Testis (tissue), 3 donors: ENCODE results near the gene INPP4A. TPM values are rescaled to one million over a fixed set of nuclear protein-coding genes. Genes with fewer than 3 reads are reported as not detected.

Source experiments
- DNase-seq: peaks from one replicate; pipeline ENCODE4 v3.0.0-alpha.2; 2019
- H3K27ac ChIP-seq, 2 donors: fragments of 200-600 bp; sonication (generic); one replicate each; pipeline ENCODE4 v1.5.1; 2019
- H3K27me3 ChIP-seq: fragments of 200-600 bp; sonication (generic); one replicate; pipeline ENCODE4 v1.5.1; 2019
- H3K36me3 ChIP-seq: fragments of 200-600 bp; sonication (generic); one replicate; pipeline ENCODE4 v1.5.1; 2017; ENCODE audit warnings: low read depth; ENCODE audit errors: missing control alignments
- H3K4me1 ChIP-seq: fragments of 200-600 bp; sonication (generic); one replicate; pipeline ENCODE4 v1.5.1; 2019
- H3K4me3 ChIP-seq, 2 donors: fragments of 200-600 bp; sonication (generic); one replicate each; pipeline ENCODE4 v1.5.1; 2017 to 2019
- H3K9me3 ChIP-seq: fragments of 200-600 bp; sonication (generic); one replicate; pipeline ENCODE4 v1.5.1; 2017
- POLR2A ChIP-seq: fragments of 450-650 bp; IDR thresholded peaks from one replicate; pipeline ENCODE4 v1.6.1; 2017; ENCODE audit warnings: antibody characterized with exemption, mild to moderate bottlenecking, moderate library complexity
- WGBS, 2 donors: methylation state at CpG; one replicate each; pipeline ENCODE4 v1.1.5; 2018; 5-methylcytosine and 5-hydroxymethylcytosine counted together
- intact Hi-C: fragments of 100-400 bp; cut with DNase I; formaldehyde crosslinking; loops from one replicate; pipeline ENCODE4 v1.15.1; 2023; ENCODE audit warnings: low total_unique reads
- polyA plus RNA-seq: library from polyadenylated mRNA; stranded (reverse); fragments of 350-450 nt; fragmentation: Illumina TruSeq; extraction: RNeasy Lipid Tissue Mini Kit (QIAGEN cat#74804); gene quantifications from one replicate; pipeline ENCODE4 v1.2.3, GENCODE V29; 2014; ENCODE audit warnings: low read depth, low replicate concordance; ENCODE audit not compliant: insufficient read depth
- total RNA-seq, 2 donors: library from RNA; depleted of rRNA; stranded (reverse); fragments of >200 nt; gene quantifications; one replicate each; pipeline ENCODE4 v1.2.3, GENCODE V29; 2016
- TF ChIP-seq, protein P1 (sequence below), 3 experiments: fragments of 450-650 bp in 2 of 3; fragments of 200-600 bp in 1 of 3; sonication (generic) in 1 of 3; IDR thresholded peaks; one replicate each; pipeline ENCODE4 v1.5.1; 2016 to 2019; ENCODE audit warnings: antibody characterized with exemption in 3 of 3, mild to moderate bottlenecking in 2 of 3, moderate library complexity in 1 of 3

The INPP4A gene
- total and polyA plus RNA-seq, 3 donors from 2014 or later: 13.3 to 42.9 (median 35.6) TPM

DNA sequence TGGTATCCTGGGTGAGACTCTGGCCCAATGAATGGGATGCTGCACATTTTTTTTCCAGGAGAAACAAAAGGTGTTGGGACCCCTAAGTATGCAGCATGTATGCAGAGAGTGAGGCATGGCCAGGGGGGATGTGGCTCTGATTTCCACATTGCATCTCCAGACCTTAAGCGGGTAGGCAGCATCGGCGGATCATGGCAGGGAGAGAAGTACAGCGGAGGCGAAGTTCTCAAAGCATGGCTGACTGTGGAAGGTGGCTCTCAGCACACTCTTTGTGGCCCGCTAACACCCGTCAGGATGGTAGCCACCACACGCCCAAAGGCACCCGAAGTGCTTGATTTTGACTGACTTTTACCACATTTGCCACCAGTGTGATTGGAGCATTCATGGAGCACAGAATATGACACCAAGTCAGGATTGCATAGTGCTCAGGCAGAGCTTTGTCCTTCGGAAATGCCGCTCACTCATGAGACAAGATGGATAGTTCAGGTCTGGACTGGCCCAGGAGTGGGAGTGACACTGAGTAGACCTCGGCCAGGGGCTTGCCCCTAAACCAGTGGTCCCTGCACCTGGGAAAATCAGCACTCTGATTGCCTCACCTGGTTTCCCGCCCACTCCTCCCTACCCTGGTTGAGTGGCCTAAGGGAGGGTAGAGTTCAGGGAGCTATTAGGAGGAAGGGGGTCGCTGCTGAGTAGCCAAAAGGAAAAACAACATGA lies 14.2 kb downstream of the INPP4A start:
- H3K27ac ChIP-seq: no peak overlapping the region
- no peak overlapping the region for H3K4me3 ChIP-seq
- TF ChIP-seq, protein P1, sequence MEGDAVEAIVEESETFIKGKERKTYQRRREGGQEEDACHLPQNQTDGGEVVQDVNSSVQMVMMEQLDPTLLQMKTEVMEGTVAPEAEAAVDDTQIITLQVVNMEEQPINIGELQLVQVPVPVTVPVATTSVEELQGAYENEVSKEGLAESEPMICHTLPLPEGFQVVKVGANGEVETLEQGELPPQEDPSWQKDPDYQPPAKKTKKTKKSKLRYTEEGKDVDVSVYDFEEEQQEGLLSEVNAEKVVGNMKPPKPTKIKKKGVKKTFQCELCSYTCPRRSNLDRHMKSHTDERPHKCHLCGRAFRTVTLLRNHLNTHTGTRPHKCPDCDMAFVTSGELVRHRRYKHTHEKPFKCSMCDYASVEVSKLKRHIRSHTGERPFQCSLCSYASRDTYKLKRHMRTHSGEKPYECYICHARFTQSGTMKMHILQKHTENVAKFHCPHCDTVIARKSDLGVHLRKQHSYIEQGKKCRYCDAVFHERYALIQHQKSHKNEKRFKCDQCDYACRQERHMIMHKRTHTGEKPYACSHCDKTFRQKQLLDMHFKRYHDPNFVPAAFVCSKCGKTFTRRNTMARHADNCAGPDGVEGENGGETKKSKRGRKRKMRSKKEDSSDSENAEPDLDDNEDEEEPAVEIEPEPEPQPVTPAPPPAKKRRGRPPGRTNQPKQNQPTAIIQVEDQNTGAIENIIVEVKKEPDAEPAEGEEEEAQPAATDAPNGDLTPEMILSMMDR (IDR thresholded peaks at IDR 0.05): no peak
- TF ChIP-seq POLR2A: no peak
- DNase-seq: no peak
- WGBS, 2 donors: 94% methylated on average over 13 to 14 of the region's 14 CpGs
- intact Hi-C loops: no loop called here
- no peaks in the 10 kb centered on the region for H3K36me3 ChIP-seq
- H3K9me3 ChIP-seq: no peaks in the 10 kb centered on the region
- no peaks in the 10 kb centered on the region for H3K27me3 ChIP-seq
- H3K4me1 ChIP-seq: no peaks in the 10 kb centered on the region

DNA sequence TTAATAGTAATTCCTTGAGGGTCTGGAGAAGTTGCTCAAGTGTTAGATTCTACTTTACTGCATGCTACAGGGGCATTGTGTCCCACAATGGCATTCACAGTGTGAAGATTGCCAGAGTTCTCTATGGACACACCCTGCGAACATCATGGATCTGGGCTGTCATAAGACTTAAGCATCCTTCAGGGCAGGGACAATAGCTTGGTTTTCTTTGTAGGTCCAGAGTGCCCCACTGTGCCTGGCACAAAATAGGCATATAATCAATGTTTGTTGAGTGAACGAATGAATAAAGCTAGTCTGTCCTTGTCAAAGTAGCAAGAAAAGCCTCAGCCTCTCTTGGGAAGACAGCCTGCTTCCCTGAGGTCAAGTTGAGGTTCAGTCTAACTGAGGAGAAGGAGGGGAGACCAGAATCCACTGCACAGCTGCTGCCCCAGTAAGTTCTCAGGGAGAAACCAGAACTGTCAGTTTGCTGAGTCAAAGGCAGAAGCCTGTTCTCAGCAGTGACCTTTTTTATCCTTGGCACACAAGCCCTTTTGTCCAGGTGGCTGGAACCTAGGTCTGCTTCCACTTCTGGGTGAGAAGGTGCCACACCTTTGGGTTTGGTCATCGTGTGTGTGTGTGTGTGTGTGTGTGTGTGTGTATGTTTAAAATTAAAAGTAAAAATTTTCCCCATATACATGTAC lies 15.0 kb downstream of the INPP4A start:
- H3K4me3 ChIP-seq: no peak overlapping the region
- 46 to 70% methylated on average over 3 of the region's 3 CpGs for WGBS, 2 donors
- H3K4me1 ChIP-seq: peaks cover under 1% of the 10 kb centered on the region
- DNase-seq: no peak
- no peaks in the 10 kb centered on the region for H3K9me3 ChIP-seq
- intact Hi-C loops: no loop called here
- H3K36me3 ChIP-seq: no peaks in the 10 kb centered on the region
- no peaks in the 10 kb centered on the region for H3K27me3 ChIP-seq
- no peak overlapping the region for H3K27ac ChIP-seq
- no peak for TF ChIP-seq POLR2A
- TF ChIP-seq, protein P1 (IDR thresholded peaks at IDR 0.05): no peak

DNA sequence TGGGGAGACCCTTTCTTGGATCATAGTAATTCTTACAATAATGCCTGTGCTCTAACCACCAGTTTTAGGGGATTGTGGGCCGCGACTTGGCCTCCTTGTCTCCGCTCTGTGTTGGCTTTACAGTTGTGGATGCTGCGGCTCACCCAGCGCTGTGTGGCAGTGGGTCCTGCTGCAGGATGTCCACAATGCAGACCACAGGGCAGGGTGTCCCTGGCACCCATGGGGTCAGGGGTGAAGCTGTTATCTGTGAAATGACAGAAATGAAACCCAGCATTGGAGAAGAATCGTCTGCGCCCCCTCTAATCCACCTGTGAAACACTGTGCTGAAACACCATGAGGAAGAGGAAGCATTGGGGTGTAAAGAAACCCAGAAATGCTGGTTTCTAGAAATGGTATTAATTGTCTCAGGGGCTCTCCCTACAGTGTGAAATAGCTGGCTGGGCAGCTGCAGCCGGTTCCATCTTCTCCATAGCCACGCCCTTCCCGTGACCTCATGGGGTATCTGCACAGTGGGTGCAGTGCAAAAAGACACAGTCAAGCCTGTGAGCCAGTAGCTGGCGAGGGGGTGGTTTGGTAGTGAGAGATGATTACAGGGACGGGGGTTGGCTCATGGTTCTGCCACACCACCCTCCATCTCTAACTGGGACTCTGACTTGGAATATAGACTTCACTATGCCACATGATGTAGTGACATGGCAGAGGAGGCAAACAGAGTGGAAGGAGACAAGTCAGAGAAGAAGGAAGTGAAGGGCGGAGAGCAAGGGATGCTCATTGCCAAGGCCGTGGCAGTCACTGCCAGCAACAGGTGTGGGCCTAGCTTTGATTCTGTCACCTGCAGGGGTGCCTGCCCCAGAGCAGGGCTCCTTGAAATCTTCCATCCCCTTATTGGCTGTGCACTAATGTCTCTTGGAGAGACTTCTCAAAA lies 16.2 kb downstream of the INPP4A start:
- Histone ChIP-seq H3K4me3 (no peak overlapping the region), H3K27ac (no peak overlapping the region), H3K27me3 (no peaks in the 10 kb centered on the region), H3K9me3 (no peaks in the 10 kb centered on the region), H3K4me1 (peaks cover 6% of the 10 kb centered on the region), H3K36me3 (no peaks in the 10 kb centered on the region)
- TF ChIP-seq, protein P1 (IDR thresholded peaks at IDR 0.05): no peak
- TF ChIP-seq POLR2A: no peak
- no peak for DNase-seq
- 89 to 90% methylated on average over 14 of the region's 14 CpGs for WGBS, 2 donors
- intact Hi-C loops: no loop called here

DNA sequence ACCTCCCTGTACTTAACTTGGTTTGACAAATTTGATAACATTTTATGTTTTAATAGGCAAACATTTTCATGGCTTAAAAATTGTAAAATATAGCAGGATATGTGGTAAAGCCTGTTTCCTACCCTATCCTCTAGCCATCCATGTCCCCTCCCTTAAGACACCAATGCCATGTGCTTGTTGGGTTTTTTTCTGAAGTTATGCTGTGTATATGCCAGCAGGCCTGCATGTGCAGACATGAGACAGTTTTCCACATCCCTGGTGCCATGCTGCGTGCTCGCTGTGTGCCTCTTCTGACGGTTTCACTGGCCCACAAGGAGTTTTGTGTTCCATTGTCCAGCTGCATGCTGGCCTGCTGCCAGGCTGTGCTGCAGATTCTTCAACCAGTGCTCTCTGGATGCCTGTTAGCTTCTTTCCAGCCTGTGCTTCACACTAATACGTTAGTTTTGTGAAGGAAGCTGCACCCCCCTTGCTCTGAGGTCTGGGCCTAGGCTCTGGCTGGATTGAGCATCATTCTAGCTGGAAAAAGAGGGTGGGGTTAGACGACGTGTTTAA lies 16.9 kb downstream of the INPP4A start:
- Histone ChIP-seq H3K4me3 (no peak overlapping the region), H3K27ac (no peak overlapping the region), H3K27me3 (no peaks in the 10 kb centered on the region), H3K9me3 (no peaks in the 10 kb centered on the region), H3K4me1 (peaks cover 6% of the 10 kb centered on the region), H3K36me3 (no peaks in the 10 kb centered on the region)
- WGBS, 2 donors: 50 to 66% methylated on average over 6 of the region's 6 CpGs
- TF ChIP-seq, protein P1 (IDR thresholded peaks at IDR 0.05): no peak
- no peak for TF ChIP-seq POLR2A
- no peak for DNase-seq
- intact Hi-C loops: no loop called here
